Measurements from ENCODE around the gene AP2A2. TPM values are rescaled to one million over a fixed set of nuclear protein-coding genes. Genes with fewer than 3 reads are reported as not detected.
A peak's percentile ranks its signal among the peaks of the same experiment; 100 is the strongest.

AP2A2 gene
- total RNA-seq, 1 donor from 2014 or later: 48.5 TPM

DNA sequence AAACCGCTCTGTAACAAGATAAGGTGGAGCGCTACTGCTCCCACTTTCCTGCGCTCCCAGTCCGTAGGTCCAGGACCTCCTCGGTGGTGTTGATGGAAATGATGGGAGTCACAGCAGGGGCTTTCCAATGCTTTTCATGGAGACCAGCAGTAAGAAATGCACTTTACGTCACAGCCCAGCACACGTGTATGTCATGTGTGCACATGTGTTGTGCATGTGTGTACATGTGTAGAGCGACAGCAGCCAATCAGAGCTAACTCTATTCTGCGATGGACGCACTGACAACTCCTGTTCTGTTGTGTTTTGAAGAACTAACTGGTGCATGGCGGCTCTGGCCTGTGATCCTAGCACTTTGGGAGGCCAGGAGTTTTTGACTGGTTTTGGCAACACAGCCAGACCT is 16.3 kb upstream of the AP2A2 start:
- no peak for DNase-seq (ENCODE audit: low read depth)
- peak overlapping the region; percentile 91 for H3K4me3 ChIP-seq (ENCODE audit: low read depth, low read length)
- TF ChIP-seq, protein P1, sequence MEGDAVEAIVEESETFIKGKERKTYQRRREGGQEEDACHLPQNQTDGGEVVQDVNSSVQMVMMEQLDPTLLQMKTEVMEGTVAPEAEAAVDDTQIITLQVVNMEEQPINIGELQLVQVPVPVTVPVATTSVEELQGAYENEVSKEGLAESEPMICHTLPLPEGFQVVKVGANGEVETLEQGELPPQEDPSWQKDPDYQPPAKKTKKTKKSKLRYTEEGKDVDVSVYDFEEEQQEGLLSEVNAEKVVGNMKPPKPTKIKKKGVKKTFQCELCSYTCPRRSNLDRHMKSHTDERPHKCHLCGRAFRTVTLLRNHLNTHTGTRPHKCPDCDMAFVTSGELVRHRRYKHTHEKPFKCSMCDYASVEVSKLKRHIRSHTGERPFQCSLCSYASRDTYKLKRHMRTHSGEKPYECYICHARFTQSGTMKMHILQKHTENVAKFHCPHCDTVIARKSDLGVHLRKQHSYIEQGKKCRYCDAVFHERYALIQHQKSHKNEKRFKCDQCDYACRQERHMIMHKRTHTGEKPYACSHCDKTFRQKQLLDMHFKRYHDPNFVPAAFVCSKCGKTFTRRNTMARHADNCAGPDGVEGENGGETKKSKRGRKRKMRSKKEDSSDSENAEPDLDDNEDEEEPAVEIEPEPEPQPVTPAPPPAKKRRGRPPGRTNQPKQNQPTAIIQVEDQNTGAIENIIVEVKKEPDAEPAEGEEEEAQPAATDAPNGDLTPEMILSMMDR (conservative IDR thresholded peaks at IDR 0.05; ENCODE audit: low read depth, low read length): no peak

DNA sequence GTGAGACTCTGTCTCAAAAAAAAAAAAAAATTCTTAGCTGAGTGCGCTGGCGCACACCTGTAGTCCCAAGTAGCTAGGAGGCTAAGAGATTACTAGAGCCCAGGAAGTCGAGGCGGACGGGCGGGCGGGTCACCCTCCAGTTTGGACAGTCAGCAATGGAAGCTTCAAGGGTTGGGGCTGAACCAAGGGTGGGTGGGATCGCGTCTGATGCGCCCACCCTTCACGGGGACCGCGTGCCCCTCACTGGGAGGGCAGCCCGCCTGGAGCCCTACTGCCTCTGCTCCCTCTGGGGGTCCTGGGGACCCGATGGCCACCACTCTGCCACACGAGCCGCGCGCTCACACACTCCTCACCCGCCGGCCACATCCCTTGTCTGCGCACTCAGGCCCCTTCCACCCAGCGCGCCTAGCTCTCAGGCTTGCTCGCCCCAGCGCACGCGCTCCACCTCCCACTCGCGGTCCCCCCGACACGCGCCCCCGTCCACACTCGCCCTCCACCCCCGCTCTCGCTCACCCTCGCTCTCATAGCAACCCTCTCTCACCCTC is 15.6 kb upstream of the AP2A2 start:
- no peak for DNase-seq (ENCODE audit: low read depth)
- TF ChIP-seq, protein P1 (conservative IDR thresholded peaks at IDR 0.05; ENCODE audit: low read depth, low read length): no peak
- H3K4me3 ChIP-seq (ENCODE audit: low read depth, low read length): peak overlapping the region; percentile 91

DNA sequence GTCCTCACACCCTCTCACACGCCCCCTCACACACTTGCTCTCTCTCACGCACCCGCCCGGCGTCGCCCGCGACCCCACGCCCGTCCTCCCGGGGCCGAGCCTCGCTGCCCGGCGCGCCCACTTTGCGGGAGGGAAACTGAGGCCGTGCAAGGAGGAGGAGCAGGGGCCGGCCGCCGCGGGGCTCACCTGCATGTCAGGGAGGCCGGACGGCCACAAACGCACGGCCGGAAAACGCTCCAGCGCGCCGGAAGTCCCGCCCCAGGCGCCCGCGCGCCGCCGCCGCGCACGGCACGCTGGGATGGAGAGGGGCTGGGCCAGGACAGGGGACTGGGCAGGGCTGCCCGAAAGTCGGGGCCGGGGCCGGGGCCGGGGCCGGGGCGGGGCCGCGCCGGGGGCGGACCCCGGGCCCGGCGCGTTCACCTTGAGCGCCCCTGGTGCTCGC is 15.1 kb upstream of the AP2A2 start, which contains the start of gene CHID1:
CHID1 (minus strand) TSS at position 222 of the 442 bp plus-strand sequence. CDS start 5,994 bp downstream, outside the sequence.
- H3K4me3 ChIP-seq (ENCODE audit: low read depth, low read length): peak within 1 kb of the TSS; percentile 91
- TF ChIP-seq, protein P1 (conservative IDR thresholded peaks at IDR 0.05; ENCODE audit: low read depth, low read length): no peak
- no peak for DNase-seq (ENCODE audit: low read depth)

DNA sequence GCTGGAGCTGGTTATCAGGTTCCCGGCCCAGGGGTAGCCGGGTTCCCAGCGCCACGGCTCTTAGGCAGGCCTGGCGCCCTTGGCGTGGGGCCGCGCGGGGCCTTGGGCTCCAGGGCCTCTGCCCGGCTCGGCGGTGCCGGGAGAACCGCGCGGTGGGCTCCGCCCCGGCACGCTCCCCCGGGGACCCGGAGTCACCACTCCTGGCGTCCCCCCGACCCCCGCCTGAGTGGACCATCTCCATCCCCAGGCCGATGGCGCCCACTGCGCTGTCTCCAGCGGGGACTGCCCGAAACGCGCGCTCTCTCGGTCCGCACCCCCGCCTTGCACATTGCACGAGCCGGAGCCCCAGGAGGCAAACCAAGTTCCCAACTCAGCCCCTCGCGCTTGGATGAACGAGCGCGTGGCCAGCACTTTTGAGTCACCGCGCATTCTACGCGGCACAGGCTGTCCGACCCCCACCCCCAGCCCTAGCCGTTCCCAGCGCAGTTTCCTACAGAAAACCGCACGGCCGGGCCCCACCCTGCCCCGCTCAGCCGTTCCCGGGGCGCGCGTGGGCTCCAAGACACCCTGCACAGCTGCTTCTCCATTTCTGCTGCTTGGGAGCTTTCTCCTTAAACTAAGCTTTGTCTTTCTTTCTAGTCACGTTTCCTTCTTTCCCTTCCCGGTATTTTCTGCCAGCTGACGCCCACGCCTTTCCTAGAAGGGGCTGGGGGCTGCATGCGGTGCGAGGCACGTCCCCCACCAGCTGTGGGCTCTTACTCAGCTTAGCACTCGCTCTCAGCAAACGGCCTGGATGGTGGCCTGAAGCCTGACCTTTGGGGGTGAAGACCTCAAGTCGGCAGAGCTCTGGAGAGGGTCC is 14.4 kb upstream of the AP2A2 start:
- TF ChIP-seq, protein P1 (conservative IDR thresholded peaks at IDR 0.05; ENCODE audit: low read depth, low read length): no peak
- H3K4me3 ChIP-seq (ENCODE audit: low read depth, low read length): peak overlapping the region; percentile 91
- peak; percentile 39 for DNase-seq (ENCODE audit: low read depth)

DNA sequence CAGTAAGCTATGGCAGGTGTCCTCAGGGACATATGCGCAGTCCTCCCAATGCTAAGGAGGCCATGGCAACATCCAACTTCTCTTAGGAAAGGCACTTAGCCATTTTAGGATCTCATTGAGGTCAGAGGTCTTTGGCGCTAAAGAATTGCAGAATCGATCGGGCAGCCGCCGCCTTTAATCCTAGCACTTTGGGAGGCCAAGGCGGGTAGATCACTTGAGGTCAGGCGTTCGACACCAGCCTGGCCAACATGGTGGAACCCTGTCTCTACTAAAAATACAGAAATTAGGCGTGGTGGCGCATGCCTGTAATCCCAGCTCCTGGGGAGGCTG is 13.8 kb upstream of the AP2A2 start:
- DNase-seq (ENCODE audit: low read depth): no peak
- TF ChIP-seq, protein P1 (conservative IDR thresholded peaks at IDR 0.05; ENCODE audit: low read depth, low read length): no peak
- H3K4me3 ChIP-seq (ENCODE audit: low read depth, low read length): peak overlapping the region; percentile 91

DNA sequence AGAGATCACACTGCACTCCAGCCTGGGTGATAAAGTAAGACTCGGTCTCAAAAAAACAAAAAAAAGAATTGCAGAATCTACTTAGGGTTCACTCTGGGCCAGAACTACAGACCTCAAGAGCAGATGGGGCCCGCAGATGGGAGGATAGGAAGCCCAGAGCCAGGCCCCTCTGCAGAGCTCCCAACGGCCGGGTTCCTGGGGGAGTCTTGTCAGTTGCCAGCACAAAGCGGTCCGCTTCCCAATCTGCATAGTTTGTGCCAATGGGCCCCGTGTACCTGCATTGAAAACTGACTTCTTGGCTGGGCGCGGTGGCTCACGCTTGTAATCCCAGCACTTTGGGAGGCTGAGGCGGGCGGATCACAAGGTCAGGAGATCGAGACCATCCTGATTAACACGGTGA is 13.4 kb upstream of the AP2A2 start:
- DNase-seq (ENCODE audit: low read depth): no peak
- H3K4me3 ChIP-seq (ENCODE audit: low read depth, low read length): no peak overlapping the region
- TF ChIP-seq, protein P1 (conservative IDR thresholded peaks at IDR 0.05; ENCODE audit: low read depth, low read length): no peak

All from epithelial cell of proximal tubule (primary cell).